Skeletal muscle tissue (tissue), 4 donors: ENCODE measurements around the gene MYO10. TPM values are rescaled to one million over a fixed set of nuclear protein-coding genes. Genes with fewer than 3 reads are reported as not detected.
"Not testable (repeated sequence)": the region's sequence is repeated elsewhere in the genome, so short reads cannot be mapped to it uniquely, and the experiment has no call there.

Source experiments
- H3K27ac ChIP-seq: one replicate; pipeline ENCODE4 v1.7.0; 2013; ENCODE audit warnings: mild to moderate bottlenecking, low read depth, low read length, inconsistent platforms
- H3K27me3 ChIP-seq, 3 donors: one replicate each; pipeline ENCODE4 v1.7.0; 2013; ENCODE audit warnings: low read length in 3 of 3; ENCODE audit not compliant: control insufficient read depth in 3 of 3, insufficient read depth in 3 of 3
- H3K36me3 ChIP-seq, 3 donors: one replicate each; pipeline ENCODE4 v1.7.0; 2013; ENCODE audit warnings: low read length in 3 of 3; ENCODE audit not compliant: control insufficient read depth in 3 of 3, insufficient read depth in 3 of 3
- H3K4me1 ChIP-seq, 3 donors: one replicate each; pipeline ENCODE4 v1.7.0; 2013; ENCODE audit warnings: low read length in 3 of 3, mild to moderate bottlenecking in 3 of 3; ENCODE audit not compliant: control insufficient read depth in 3 of 3, insufficient read depth in 3 of 3
- H3K4me3 ChIP-seq, 3 donors: one replicate each; pipeline ENCODE4 v1.7.0; 2013; ENCODE audit warnings: low read length in 3 of 3
- H3K9ac ChIP-seq, 3 donors: one replicate each; pipeline ENCODE4 v1.7.0; 2013; ENCODE audit warnings: low read length in 3 of 3, mild to moderate bottlenecking in 3 of 3, moderate library complexity in 2 of 3, low read depth in 1 of 3
- H3K9me3 ChIP-seq, 3 donors: one replicate each; pipeline ENCODE4 v1.7.0; 2013; ENCODE audit warnings: low read length in 3 of 3; ENCODE audit not compliant: control insufficient read depth in 3 of 3
- total RNA-seq: library from RNA; depleted of rRNA; stranded (reverse); fragments of >200 nt; gene quantifications from one replicate; pipeline ENCODE4 v1.2.3, GENCODE V29; 2014
- donor health status: Osteomylitis.

The MYO10 gene
- total RNA-seq, 1 donor from 2014 or later: 27.1 TPM

GRCh38 chr5:16841416-16841815, 94.7 kb downstream of the MYO10 start:
- Histone ChIP-seq H3K27ac (no peak overlapping the region), H3K4me1 (peaks cover 0 to 2% (median 0%) of the 10 kb centered on the region in 3 donors), H3K9ac (no peak overlapping the region), H3K36me3 (no peaks in the 10 kb centered on the region), H3K4me3 (no peak overlapping the region), H3K27me3 (peaks cover 0 to 2% (median 0%) of the 10 kb centered on the region in 3 donors), H3K9me3 (no peaks in the 10 kb centered on the region)

- H3K9ac ChIP-seq: no peak overlapping the region
- H3K4me3 ChIP-seq: no peak overlapping the region
- H3K27me3 ChIP-seq: peaks cover 0 to 2% (median 0%) of the 10 kb centered on the region in 3 donors
- H3K9me3 ChIP-seq: no peaks in the 10 kb centered on the region
- peaks cover 0 to 2% (median 0%) of the 10 kb centered on the region in 3 donors for H3K4me1 ChIP-seq
- no peaks in the 10 kb centered on the region for H3K36me3 ChIP-seq
- H3K27ac ChIP-seq: no peak overlapping the region
These were observed 98.8 kb downstream of the MYO10 start for GRCh38 chr5:16837305-16837704.

DNA sequence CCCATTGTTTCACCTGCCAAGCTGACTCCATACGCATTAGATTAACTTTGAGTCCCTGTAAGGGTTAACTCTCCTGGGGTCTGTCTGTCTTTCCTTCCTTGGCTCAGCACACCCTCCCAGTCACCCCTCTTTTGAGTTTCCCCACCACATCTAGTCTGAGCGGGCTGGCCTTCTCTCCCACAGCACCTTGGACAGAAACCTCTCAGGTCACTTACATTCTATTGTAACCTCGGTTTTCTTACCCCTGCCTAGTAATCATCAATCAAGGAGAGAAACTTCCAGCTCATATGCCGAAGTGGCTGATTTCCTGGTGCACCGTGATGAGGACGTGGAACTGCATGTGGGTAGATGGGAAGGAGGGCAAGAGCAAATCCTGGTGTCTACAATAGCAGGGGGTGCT, 102.1 kb downstream of the MYO10 start:
- Histone ChIP-seq H3K27me3 (no peaks in the 10 kb centered on the region), H3K9me3 (no peaks in the 10 kb centered on the region), H3K4me1 (peaks cover 0 to 2% (median 0%) of the 10 kb centered on the region in 3 donors), H3K27ac (no peak overlapping the region), H3K9ac (no peak overlapping the region), H3K36me3 (no peaks in the 10 kb centered on the region), H3K4me3 (no peak overlapping the region)

DNA sequence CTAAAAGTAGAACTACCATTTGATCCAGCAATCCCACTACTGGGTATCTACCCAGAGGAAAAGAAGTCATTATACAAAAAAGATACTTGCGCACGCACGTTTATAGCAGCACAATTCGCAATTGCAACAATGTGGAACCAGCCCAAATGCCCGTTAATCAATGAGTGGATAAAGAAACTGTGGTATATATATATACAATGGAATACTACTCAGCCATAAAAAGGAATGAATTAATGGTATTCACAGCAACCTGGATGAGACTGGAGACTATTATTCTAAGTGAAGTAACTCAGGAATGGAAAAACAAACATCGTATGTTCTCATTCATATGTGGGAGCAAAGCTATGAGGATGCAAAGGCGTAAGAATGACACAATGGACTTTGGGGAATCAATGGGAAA, 104.8 kb downstream of the MYO10 start:
- not testable (repeated sequence) for H3K27me3 ChIP-seq, H3K4me3 ChIP-seq, H3K9me3 ChIP-seq, H3K4me1 ChIP-seq, H3K36me3 ChIP-seq, H3K27ac ChIP-seq, H3K9ac ChIP-seq

DNA sequence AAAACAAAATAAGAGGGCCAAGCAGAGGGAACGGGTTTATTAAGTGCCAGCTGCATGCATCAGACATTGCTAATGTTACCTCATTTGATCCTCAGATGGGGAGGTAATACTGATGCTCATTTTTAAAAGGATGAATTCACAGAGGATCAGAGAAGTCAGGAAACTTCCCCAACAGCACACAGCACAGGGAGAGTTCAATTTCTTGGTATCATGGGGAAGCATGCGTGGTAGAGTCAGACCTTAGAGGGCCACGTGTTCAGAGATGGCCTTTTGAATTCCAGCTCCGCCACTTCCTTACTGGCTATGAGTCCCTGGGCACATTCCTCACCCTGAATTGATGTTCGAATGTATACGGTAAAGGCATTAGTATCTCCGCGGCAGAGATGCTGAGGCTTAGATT, 108.3 kb downstream of the MYO10 start:
- Histone ChIP-seq H3K27ac (no peak overlapping the region), H3K4me3 (no peak overlapping the region), H3K4me1 (no peaks in the 10 kb centered on the region), H3K9ac (no peak overlapping the region), H3K27me3 (no peaks in the 10 kb centered on the region), H3K9me3 (no peaks in the 10 kb centered on the region), H3K36me3 (no peaks in the 10 kb centered on the region)

- Histone ChIP-seq H3K27me3 (no peaks in the 10 kb centered on the region), H3K9ac (no peak overlapping the region), H3K27ac (no peak overlapping the region), H3K4me3 (no peak overlapping the region), H3K36me3 (no peaks in the 10 kb centered on the region), H3K4me1 (no peaks in the 10 kb centered on the region), H3K9me3 (no peaks in the 10 kb centered on the region)
These were observed 109.5 kb downstream of the MYO10 start for GRCh38 chr5:16826379-16827125.

DNA sequence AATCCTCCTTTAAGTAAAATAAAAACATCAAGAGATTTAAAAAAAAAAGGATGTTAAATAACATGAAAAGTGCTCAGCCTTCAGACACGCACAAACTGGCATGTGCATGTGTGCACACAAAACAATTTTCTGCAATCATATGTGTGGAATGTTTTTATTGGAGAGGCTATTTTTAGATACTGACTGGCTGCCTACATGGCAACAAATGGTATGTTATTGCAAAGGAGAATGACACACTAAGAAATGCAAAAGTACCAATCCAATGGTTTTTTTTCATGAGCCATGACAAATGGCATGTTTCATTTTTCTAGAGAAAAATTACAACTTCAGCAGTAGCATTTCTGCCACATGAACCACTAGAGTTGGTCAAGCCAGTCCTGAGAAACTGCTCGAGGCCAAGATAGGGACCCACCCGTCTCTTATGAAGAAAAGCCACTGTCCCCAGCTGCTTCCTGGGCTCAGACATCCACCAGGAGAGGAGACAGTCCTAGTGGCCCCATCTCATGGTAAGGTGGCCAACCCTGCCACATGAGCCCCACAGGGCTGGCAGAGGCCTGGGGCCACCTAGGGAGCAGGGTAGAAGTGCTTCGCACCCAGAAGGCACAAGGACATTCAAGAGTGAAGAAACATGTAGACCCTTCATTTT, 116.4 kb downstream of the MYO10 start:
- no peak overlapping the region for H3K9ac ChIP-seq
- no peaks in the 10 kb centered on the region for H3K9me3 ChIP-seq
- no peak overlapping the region for H3K4me3 ChIP-seq
- H3K27ac ChIP-seq: no peak overlapping the region
- H3K27me3 ChIP-seq: no peaks in the 10 kb centered on the region
- no peaks in the 10 kb centered on the region for H3K36me3 ChIP-seq
- H3K4me1 ChIP-seq: peaks cover 0 to 6% (median 4%) of the 10 kb centered on the region in 3 donors

- H3K9ac ChIP-seq: no peak overlapping the region
- no peak overlapping the region for H3K27ac ChIP-seq
- H3K9me3 ChIP-seq: no peaks in the 10 kb centered on the region
- no peaks in the 10 kb centered on the region for H3K27me3 ChIP-seq
- no peak overlapping the region for H3K4me3 ChIP-seq
- H3K36me3 ChIP-seq: no peaks in the 10 kb centered on the region
- peaks cover 0 to 6% (median 4%) of the 10 kb centered on the region in 3 donors for H3K4me1 ChIP-seq
These were observed 120.7 kb downstream of the MYO10 start for GRCh38 chr5:16815432-16815831.

- no peak overlapping the region for H3K9ac ChIP-seq
- peaks cover 4 to 8% (median 5%) of the 10 kb centered on the region in 3 donors for H3K4me1 ChIP-seq
- H3K27ac ChIP-seq: no peak overlapping the region
- no peak overlapping the region for H3K4me3 ChIP-seq
- no peaks in the 10 kb centered on the region for H3K9me3 ChIP-seq
- H3K36me3 ChIP-seq: no peaks in the 10 kb centered on the region
- no peaks in the 10 kb centered on the region for H3K27me3 ChIP-seq
These were observed 123.2 kb downstream of the MYO10 start for GRCh38 chr5:16812911-16813310.

DNA sequence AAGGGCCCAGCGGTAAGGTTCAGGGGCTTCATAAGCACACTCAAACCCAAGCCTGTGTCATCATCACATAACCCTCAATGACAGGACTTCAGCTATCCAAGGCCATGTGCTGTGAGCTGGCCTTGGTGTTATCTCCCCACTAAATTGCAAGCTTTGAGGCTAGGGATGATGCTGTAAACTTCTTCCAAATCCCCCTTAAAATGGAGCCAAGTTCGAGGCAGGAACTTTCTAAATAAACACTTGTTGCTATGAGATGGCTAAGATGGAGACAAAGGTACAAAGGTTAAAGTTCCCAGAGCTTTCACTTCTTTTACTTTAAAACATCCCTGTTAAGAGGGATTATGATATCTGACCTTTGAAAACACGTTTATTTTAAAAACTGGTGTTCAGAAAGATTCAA, 123.6 kb downstream of the MYO10 start:
- Histone ChIP-seq H3K9ac (no peak overlapping the region), H3K4me3 (no peak overlapping the region), H3K27me3 (no peaks in the 10 kb centered on the region), H3K27ac (no peak overlapping the region), H3K4me1 (peaks cover 4 to 13% (median 5%) of the 10 kb centered on the region in 3 donors), H3K9me3 (no peaks in the 10 kb centered on the region), H3K36me3 (no peaks in the 10 kb centered on the region)
